A549 treated with AZD9567 at 1 μM for 4 hours (cell line): Measurements from ENCODE around the gene PRAMEF7. TPM values are rescaled to one million over a fixed set of nuclear protein-coding genes. Genes with fewer than 3 reads are reported as not detected.

ENCODE experiments used
- total RNA-seq: library from RNA; stranded (reverse); fragments of 200-300 nt; extraction: Qiagen RNA extraction; gene quantifications from 5 replicates; pipeline ENCODE4 v1.2.3, GENCODE V29; 2022; ENCODE audit not compliant: insufficient read depth

Gene PRAMEF7
- total RNA-seq: 0.05 TPM in 1 of 5 replicates, not detected in the others

DNA sequence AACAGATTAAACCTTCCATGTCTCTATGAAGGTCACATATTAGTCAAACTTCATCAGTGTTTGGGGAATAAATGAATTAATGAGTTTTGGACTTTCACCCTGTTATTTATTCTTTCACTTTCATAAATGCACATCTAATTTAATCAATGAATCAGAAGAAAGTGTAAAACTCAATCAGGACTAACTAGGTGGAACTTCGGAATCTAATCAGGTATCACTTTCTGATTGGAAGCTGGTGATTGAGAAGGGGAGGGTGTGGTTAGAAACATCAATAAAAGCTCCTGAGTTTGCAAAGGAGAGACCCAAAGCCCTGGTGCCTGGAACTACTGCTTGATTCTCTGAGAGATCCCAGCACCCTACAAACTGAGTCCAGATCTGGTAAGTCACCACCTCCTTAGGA is at the start of gene PRAMEF7:
PRAMEF7 (plus strand) TSS at position 301 of the 400 bp plus-strand sequence. CDS start 1,083 bp downstream, outside the sequence.

DNA sequence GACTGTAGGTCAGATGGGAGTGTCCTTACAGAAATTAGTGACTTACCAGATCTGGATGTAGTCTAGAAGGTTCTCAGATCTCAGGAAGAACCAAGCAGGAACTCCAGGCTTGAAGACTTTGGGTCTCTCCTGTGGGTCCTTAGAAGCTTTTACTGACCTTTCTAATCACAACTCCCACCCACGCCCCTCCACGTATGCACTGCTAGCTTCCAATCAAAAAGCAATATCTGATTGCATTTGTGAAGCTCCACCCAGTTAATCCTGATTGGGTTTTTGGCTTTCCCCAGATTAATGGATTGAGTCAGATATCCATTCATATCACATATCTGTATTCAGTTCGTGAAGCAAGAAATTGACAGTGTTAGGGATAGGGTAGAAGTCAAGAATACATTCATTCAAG is 30.3 kb upstream of the PRAMEF7 start, which contains the start of gene PRAMEF4:
PRAMEF4 (minus strand) TSS at position 101 of the 400 bp plus-strand sequence. CDS start 2,807 bp downstream, outside the sequence.

GRCh38 chr1:12898170-12898569 is 18.2 kb upstream of the PRAMEF7 start, which contains the start of gene PRAMEF10:
PRAMEF10 (minus strand) TSS chr1:12898270; CDS start chr1:12895847, 2,423 bp downstream.

GRCh38 chr1:12947480-12947879 is 31.1 kb downstream of the PRAMEF7 start, which contains the start of gene PRAMEF6:
PRAMEF6 (minus strand) TSS chr1:12947580; CDS start chr1:12942518, 5,062 bp downstream.

Other genes starting within 250 kb of the PRAMEF7 start
- gene AADACL3, start 200.5 kb upstream of the PRAMEF7 start, total RNA-seq: not detected in 5 replicates
- gene CFAP107, start 170.4 kb upstream of the PRAMEF7 start, total RNA-seq: not detected in 5 replicates
- gene PRAMEF12, start 142.9 kb upstream of the PRAMEF7 start, total RNA-seq: 0.06 TPM in 1 of 5 replicates, not detected in the others
- 0.03 TPM in 1 of 5 replicates, not detected in the others for gene PRAMEF1, start 125.2 kb upstream of the PRAMEF7 start, total RNA-seq
- not detected in 5 replicates for gene PRAMEF11, start 85.2 kb upstream of the PRAMEF7 start, total RNA-seq
- not detected in 5 replicates for gene HNRNPCL1, start 67.9 kb upstream of the PRAMEF7 start, total RNA-seq
- 0.05 to 0.12 TPM in 2 of 5 replicates, not detected in the others for gene PRAMEF2, start 59.5 kb upstream of the PRAMEF7 start, total RNA-seq
- gene PRAMEF4, start 30.4 kb upstream of the PRAMEF7 start, total RNA-seq: not detected in 5 replicates
- not detected in 5 replicates for gene PRAMEF10, start 18.3 kb upstream of the PRAMEF7 start, total RNA-seq
- not detected in 5 replicates for gene PRAMEF6, start 31.0 kb downstream of the PRAMEF7 start, total RNA-seq
- gene PRAMEF27, start 140.0 kb downstream of the PRAMEF7 start, total RNA-seq: not detected in 5 replicates
- gene HNRNPCL3, start 144.2 kb downstream of the PRAMEF7 start, total RNA-seq: not detected in 5 replicates
- gene PRAMEF25, start 154.2 kb downstream of the PRAMEF7 start, total RNA-seq: not detected in 5 replicates
- gene HNRNPCL2, start 200.2 kb downstream of the PRAMEF7 start, total RNA-seq: not detected in 5 replicates
- not detected in 5 replicates for gene PRAMEF26, start 239.4 kb downstream of the PRAMEF7 start, total RNA-seq
- gene HNRNPCL4, start 249.0 kb downstream of the PRAMEF7 start, total RNA-seq: not detected in 5 replicates